Stimulated activated CD4-positive, alpha-beta T cell treated with anti-CD3 and anti-CD28 coated beads, Interleukin-12 subunit alpha, Interleukin-12 subunit beta, amount 100 ng/mL, for 24 hours (primary cell): ENCODE measurements around the gene MAPKAP1.

ENCODE experiments used
- DNase-seq, 2 experiments: peaks; one replicate each; pipeline ENCODE4 v3.0.0-alpha.2; 2020; ENCODE audit warnings: low read depth in 2 of 2

The MAPKAP1 gene

DNA sequence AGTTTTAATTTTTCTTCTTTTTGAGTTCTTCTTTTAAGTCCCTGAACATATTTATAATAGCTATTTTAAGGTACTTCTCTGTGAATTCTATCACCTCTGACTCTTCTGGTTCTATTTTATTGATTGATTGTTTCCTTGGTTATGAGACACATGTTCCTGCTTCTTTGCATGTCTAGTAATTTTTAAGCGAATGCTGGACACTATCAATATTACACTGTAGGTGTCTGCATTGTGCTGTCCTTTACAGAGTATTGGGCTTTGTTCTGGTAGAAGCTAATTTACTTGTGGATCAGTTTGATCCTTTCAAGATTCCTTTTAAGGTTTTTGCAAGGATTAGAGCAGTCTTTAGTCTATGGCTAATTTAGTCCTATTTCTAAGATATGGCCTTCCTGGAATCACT lies 249.7 kb downstream of the MAPKAP1 start:
- DNase-seq, result no peak

DNA sequence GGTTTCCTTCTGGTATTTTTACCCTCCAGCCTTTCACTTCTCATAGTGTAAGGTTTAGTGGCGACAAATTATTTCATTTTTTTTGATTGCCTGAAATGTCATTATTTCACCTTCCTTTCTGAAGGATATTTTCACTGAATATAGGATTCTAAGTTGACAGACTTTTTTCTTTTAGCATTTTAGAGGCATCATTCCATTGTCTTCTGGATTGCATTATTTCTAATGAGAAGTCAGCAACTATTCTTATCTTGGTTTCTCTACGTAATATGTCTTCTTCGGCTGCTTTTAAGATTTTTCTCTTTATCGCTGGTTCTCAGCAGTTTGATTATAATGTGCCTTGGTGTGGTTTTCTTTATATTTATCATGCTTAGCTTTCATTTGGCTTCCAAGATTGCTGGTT lies 251.1 kb downstream of the MAPKAP1 start:
- no peak for DNase-seq

DNA sequence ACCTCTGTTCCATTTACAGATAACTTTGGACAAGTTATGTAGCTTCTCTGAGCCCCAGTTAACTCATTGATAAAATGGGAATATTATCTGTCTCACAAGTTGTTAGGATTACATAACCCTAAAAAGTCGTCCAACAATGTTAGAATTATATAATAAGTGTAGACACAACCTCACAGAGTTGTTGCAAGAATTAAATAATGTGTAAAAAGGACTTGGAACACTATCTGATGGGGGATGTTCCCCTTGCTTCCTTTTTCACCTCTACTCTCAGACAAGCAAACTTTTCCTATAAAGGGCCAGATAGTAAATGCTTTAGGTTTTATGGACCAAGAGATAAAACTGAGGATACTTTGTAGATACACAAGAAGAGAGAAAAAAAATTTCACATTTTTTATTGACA lies 251.9 kb downstream of the MAPKAP1 start:
- DNase-seq, result no peak

DNA sequence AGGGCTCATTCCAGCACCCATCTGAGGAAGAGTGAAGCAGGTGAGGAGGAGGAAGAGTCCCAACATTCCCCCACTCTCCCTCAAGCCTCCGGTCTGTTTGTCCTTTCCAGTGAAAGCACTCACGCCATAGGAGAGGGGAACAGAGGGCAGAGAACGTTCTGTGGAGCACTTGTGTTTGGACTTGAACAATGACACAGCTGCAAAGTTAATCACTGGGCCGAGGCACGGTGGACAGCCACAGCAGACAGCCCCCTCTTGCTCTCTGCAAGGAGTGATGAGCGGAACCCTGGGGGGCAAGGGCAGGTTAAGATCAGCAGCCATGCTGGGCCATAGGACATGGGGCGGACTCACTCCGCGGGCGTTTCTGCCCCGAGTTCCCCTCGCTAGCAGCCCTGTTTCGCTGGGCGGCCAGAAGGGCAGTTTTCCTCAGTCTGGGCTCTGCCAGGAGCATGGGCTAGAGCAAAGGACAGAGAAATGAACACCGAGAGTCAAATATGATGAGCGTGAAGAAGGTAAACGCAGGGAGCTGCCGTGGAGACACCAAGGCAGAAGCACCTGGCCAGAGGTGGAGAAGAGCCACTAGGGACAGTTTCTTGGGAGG lies 259.7 kb downstream of the MAPKAP1 start:
- DNase-seq, result no peak

DNA sequence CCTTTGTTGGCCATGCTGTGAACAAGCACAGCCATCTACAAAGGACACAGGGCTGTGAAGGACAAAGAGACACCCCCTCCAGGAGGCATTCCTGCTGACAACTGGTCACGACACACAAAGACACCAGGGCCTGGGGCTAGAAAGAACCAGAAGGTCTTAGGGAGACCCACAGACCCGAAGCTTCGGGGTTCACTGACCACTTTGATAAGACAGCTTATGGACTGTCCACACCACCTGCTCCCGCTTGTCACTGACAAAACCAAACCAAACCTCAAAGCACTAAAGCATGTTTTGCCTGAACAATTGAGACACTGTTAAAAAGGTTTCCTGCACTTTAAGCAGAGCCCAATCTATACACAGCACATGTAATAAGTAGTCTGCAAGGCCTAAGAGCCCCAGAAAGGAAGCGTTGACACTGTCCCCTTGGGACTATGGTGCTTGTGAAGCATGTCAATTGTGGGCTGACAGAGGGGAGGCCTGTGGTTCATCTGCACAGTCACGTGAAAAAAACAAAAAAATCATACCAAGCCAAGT lies 260.4 kb downstream of the MAPKAP1 start:
- no peak for DNase-seq

DNA sequence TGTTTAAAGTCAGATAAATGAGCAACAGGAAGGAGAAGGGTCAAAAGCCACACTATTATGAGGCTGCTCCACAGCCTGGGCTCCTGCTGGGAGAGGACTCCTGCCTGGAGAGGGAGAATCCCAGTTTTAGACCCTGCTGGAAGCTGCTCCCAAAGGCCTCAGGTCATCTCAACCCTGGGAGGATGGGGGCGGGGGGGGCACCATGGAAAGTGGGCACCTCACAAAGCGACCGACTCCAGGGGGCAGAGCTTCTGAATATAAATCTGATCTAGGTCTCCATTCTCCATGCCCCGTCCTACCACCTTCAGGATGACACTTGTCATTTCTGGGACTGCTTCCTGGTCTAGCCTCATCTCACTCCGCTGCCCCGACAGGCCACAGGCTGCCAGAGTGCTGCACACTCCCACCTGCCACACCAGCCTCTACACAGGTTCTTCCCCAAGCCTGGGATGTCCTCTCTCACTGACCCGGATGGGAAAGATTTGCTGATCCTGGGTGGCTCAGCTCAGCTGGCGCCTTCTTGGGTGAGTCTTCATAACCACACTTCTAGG lies 262.0 kb downstream of the MAPKAP1 start:
- no peak for DNase-seq

DNA sequence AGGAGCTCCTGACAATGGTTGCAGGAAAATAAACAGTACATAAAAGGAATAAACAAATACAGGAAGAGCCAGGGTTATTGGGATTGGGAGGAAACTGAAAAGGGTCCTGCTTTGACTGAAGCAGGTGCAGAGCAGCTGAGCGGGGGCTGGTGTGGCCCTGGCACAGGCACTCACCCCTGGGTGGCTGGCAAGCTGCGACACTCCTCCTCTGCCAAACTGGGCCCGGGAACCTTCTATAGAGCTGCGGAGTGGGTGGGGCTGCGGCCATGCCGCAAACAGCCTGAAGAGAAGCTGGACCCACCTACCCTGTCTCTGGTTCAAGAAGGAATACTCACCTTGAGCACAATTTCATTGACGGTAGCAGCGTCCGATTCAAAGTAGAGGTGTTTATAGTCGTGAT lies 262.8 kb downstream of the MAPKAP1 start:
- DNase-seq, result no peak

DNA sequence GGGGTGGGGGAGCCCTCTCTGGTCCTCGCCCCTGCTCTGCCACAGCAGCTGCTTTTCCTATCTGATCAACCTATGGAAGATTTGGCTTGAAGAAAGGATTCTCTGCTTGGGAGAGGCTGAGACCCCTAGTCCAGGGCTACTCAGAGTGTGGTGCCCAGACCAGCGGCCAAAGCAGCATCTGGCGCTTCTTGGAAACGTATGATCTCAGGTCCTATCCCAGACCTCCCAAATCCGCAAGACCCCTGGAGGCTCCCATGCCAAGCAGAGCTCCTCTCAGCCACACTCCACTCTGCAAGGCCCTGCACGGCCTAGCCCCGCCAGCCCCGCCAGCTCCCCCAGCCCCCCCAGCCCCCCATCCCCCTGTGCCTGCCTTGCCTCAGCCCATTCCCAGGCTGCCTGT lies 263.6 kb downstream of the MAPKAP1 start:
- DNase-seq, result no peak

DNA sequence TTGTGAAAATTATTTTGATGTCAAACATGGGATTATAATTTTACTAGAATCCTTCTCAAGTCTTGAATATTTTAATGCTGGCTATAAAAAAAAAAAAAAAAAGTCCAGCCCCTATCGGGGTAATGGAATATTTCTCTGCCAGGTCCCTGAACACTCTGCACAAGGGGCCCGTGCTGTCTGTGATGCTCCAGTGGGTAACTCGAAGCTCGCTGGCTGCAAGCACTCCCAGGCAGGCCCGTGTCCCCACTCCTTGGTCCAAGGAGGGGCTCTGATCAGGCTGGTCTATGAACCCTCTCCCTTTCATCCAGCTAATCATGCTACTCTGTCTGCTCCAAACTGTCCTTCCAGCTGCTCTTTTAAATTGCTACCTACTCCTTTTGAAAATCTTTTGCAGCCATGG lies 264.6 kb downstream of the MAPKAP1 start:
- no peak for DNase-seq

DNA sequence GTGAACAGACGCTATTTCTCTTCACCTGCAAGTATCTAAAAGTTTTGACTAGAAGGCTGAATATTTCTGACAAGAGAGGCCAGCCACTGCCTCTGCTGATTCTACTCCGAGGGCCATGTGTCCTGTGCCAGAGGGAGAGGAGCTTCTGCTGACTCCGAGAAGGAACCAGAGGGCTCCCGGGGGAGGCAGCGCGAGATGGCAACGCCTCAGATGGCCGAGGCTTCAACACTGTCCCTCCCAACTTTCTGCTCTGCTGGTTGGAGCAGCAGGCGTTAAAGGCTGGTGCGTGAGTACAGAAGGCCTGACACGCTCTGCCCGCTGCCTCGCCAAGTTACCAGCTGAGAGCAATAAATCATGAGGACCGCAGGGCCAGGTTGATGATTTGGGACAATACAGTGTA lies 266.6 kb downstream of the MAPKAP1 start:
- DNase-seq, result no peak

DNA sequence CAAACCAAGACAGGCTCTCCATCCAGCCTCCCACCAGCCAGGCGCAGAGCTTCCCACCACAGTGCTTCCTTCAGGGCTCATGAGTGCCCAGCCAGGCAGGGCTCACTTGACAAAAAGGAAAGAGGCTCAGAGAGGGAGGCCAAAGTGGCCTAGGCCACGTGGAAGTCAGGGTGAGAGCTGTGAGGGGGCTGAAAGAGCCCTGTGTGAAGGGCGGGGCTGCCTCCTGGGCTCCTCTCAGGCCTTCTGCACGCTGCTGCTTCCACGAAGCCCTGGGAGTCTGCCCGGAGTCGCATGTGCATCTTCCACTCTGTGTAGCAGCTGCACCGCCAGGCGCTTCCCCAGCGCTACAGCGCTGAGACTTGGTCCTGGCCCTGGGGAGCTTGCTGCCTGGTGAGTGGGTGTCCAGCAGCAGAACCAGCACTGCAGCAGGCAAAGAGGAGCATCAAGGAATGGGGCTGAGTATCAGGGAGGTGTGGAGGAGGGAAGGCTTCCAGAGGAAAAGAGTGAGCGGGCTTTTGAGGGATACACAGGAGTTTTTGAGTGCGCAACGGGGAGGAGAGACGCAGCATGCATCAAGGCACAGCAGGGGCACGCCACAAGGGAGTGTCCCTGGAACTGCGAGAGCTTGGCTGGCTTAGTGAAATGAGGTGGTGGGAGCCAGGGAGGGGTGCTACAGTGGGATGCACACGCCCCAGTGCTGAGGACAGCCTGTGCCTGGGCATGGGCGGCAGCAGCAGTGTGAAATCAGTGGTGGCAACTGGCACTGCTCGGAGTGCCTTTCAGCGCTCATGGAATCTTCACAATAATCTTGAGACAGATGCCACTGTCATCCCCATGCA lies 267.4 kb downstream of the MAPKAP1 start:
- no peak for DNase-seq

DNA sequence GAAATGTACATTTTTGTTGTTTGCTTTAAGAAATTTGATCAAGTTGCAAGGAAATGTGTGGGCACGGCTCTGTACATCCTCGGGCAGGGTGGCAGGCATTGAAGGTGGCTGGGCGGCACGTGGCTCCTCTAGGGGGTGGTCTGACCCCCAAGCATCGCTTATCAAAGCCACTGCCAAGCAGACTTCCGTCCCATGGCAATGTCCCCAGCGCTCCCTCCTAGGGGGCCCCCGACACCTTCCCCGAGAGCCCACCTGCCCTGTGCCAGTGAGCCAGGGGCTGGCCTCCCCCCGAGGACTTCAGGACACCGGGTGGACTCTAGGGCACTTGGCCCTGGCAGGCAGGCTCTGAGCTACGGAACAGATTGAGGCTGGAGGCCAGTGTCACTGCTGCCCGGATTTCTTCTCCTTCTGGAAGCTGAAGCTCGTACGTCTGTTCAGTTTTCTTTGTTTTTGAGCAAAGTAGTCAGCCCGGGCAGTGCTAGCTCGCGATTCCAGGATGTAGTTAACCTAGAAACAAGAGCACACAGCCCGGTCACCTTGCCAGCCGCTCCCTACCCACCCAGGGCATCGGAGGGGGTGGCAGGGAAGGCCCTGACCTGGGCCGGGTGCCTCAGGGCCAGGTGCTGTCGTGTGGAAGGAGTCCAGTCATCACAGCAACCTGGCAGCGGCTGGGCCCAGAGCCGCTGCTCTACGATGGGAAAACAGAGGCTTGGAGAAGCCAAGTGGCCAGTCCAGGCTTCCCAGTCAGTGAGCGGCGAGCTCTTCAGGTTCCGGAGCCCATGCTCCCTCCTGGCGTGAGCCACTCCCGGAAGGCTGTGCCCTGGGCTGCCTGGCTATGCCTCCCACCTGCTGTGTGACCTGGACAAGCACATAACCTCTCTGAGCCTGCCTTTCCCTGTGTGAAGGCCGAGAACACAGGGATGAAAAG lies 268.2 kb downstream of the MAPKAP1 start:
- no peak for DNase-seq

DNA sequence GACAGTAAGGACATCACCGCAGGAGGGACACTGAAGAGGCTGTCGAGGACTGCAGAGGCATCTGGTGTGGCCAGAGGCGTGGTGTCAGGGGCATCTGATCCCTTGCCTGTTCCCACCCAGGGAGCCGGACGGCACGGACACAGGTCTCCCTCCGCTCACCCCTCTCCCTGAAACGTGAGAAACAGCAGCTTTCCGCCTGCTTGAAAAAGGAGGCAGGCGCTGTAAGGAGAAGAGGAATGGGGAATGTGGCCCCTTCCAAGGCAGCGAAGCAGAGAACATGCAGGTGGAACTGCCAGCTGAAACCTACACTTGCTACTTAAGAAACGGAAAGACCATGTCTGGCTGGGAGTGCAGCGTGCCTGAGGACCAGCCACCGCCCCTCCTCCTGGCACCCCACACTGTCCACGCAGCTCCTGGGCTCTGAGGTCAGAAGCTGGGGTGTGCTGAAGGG lies 269.2 kb downstream of the MAPKAP1 start:
- no peak for DNase-seq

DNA sequence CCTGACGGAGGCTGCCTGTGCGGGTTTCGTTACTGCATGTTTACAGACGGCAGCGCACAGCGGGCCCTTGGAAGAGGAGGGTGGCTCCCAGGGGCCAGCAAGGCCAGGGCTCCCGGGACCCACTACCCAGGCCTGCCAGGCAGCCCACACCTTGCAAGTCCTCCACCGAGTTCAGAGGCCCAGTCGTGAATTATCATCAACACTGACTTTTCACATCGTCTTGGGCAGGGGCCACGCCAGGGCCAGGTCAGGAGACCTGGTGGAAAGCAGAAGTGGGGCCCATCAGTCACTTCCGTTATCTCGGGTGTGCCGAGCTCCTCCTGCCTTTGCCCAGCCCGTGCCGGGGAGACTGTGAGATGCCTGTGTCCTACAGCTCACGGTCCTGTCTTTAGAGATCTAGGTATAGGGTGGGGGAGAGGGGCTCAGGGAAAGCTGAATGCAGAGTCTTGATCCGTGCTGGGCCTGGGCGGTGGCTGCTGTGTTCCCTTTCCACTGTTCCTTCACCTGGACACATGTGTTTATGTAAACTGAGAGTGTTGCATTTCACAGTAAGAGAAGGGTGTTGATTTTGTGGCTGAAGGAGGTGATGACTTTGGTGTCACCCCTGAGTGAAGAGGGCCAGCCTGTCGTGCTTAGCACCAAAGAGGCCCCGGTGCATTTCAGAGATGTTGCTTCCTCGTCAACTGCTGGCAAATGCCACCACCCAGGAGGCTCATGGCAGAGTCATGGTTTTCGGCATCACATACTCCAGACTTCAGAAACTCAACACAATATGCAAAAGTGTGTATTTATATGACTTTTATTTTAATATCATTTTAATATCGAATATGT lies 270.2 kb downstream of the MAPKAP1 start:
- DNase-seq, result no peak

DNA sequence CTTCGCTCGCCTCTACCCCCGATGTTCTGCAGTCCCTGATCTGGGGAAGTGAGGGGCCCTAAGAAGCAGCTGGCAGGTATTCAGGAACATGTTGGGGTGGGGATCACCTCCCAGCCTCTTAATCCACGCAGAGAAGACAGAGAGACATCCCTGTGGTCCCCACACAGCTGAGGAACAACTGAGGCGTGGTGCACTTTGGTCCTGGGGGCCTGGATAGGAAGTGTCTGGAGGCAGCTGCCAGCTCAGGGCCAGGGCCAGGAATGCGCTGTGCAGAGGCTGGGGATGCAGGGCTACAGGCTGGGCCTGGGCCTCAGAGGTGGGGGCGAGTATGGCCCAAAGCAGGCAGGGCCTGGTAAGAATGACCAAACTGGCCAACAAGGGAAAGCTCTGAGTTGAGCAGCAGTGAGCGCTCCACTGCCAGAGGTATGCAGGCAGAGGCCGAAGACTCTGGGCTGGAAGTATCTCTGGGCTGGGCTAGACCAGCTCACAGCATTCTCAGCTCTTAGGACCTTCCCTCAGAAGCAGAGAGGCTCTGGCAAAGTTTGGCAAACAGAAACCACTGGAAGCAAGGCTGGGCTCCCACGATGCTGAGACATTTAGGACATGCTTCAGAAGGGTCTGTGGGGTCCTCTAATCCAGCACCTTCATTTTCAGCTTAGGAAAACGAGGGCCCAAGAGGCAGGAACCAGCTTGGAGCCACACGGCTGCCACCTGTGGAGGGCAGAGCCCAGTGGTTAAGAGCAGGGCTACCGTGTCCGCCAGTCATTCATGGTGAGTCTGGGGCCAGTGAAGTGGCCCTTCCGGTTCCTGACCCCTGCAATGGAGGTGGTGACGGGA lies 271.0 kb downstream of the MAPKAP1 start:
- no peak for DNase-seq

DNA sequence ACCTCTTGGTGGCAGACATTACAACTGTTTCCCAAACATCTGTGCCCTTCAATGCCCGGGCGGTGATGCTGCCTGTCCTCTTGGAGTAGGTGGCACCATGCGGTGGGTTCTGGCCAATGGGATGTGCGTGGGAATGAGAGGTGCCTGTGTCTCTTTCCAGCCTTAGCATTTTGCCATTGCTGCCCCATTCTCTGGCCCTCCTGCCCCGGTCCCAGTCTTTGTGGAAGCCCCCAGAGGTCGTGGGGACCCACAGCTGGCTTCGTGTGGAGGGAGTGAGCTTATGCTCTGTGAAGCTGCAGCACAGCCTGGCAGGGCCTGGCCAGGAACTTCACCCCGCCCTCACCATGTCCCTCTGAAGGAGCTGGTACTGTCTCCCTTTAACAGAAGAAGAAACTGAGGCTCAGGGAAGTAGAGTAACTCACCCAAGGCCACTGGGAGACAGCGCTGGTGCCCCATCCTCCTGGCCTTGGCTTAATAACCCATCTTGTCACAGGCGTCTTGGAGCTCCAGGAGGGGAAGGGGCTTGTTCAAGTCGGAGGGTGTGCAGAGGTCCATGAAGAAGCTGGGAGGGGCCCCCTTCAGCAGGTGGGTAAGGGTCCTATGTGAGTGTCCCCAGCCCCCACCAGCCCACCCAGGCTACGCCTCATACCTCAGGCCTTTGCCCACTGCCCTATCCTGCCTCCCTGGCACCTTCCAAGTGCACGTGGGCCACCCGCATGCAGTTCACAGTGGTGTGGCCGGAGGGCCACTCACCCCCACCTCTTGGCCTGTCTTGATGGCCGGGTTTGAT lies 271.8 kb downstream of the MAPKAP1 start:
- no peak for DNase-seq

DNA sequence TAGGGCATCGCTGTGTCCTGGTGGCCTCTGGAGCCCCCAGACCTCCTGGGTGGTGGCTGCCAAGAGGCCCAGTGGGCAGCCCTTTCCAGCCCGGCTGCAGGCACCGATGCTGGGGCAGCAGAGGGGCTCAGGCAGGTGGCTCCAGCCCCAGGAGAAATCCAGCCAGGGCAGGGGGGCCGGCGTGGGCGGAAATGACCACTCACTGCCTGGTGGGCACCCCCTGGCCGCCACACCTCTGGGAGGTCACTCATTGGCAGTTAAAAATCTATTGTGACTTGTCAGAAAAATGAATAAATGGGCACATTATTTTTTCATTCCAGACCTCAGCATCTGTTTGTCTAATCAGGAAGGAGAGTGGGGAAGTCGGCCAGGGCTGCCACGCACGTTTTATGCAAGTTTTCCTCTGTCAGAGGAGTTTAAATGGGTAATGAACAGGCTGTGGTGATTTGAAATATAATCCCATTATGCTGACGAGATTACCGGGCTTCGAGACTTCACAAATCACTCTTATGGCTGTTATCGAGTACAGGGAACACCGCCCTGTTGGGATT lies 273.5 kb downstream of the MAPKAP1 start:
- no peak for DNase-seq

DNA sequence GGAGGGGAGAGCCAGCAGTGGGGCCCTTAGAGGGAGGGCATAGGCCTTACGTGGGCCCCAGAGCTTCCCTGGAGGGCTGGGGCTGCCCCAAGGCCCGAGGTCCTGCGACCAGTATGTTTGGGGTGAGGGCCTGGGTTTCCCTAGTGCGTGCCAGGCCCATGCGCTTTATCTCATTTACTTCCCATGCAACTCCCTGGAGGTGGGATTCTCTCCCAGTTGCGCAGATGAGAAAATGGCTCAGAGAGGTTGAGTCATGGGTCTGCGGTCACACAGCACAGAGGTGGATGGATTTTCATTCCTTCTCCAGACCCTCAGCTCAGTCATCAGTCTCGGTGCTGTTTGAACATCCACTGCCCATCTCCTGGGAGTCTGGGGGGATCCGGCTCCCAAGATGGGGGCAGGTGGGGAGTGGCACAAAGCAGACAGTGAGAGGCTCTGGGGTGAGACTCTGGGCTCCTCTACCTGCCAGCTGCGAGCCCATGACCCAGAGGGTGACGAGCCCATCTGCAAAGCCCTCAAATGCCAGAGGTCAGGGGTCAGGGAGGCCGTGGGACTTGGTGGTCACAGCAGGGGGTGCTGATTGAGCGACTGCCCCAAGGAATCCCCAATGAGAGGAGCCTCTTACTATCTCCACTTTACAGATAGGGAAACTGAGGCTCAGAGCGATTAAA lies 274.2 kb downstream of the MAPKAP1 start:
- no peak for DNase-seq
